Cerebellar nuclear complex (tissue), 1 donor: ENCODE results near the gene ZDHHC24.

Source experiments
- DNase-seq, 2 experiments: peaks; one replicate each; lab custom pipeline; 2025; lab: John Stamatoyannopoulos, UW

ZDHHC24 gene

GRCh38 chr11:66566221-66566620 lies 20.4 kb upstream of the ZDHHC24 start:
- DNase-seq, result no peak

GRCh38 chr11:66564984-66565383 lies 19.1 kb upstream of the ZDHHC24 start:
- DNase-seq, result no peak

- no peak for DNase-seq
Measured at GRCh38 chr11:66564538-66564937, 18.7 kb upstream of the ZDHHC24 start.

- DNase-seq, result no peak
Measured at GRCh38 chr11:66563832-66564231, 18.0 kb upstream of the ZDHHC24 start.

GRCh38 chr11:66562907-66563583 lies 17.2 kb upstream of the ZDHHC24 start:
- DNase-seq, result no peak

- no peak for DNase-seq
Measured at GRCh38 chr11:66562275-66562674, 16.4 kb upstream of the ZDHHC24 start.

- no peak for DNase-seq
Measured at GRCh38 chr11:66561975-66562248, 16.1 kb upstream of the ZDHHC24 start.

- no peak for DNase-seq
Measured at GRCh38 chr11:66561178-66561974, 15.5 kb upstream of the ZDHHC24 start.

- DNase-seq, result no peak
Measured at GRCh38 chr11:66559866-66560676, 14.2 kb upstream of the ZDHHC24 start.

GRCh38 chr11:66559142-66559865 lies 13.5 kb upstream of the ZDHHC24 start:
- DNase-seq, result no peak

- no peak for DNase-seq
Measured at GRCh38 chr11:66557733-66558326, 12.0 kb upstream of the ZDHHC24 start.

GRCh38 chr11:66556086-66556485 lies 10.2 kb upstream of the ZDHHC24 start:
- DNase-seq, result no peak

GRCh38 chr11:66555416-66555815 lies 9.6 kb upstream of the ZDHHC24 start:
- no peak for DNase-seq

- no peak for DNase-seq
Measured at GRCh38 chr11:66554602-66555001, 8.8 kb upstream of the ZDHHC24 start.

- no peak for DNase-seq
Measured at GRCh38 chr11:66550887-66551286, 5.0 kb upstream of the ZDHHC24 start.

GRCh38 chr11:66549696-66550095 lies 3.8 kb upstream of the ZDHHC24 start:
- no peak for DNase-seq

GRCh38 chr11:66548774-66549630 lies 3.2 kb upstream of the ZDHHC24 start:
- no peak for DNase-seq

GRCh38 chr11:66548041-66548440 lies 2.2 kb upstream of the ZDHHC24 start:
- DNase-seq, result no peak

GRCh38 chr11:66547662-66548009 lies 1.8 kb upstream of the ZDHHC24 start:
- DNase-seq, result no peak

GRCh38 chr11:66546966-66547661 lies 1.3 kb upstream of the ZDHHC24 start:
- DNase-seq, result no peak
